Thymus (tissue), 11 donors: ENCODE results near the gene DMTF1. TPM values are rescaled to one million over a fixed set of nuclear protein-coding genes. Genes with fewer than 3 reads are reported as not detected.
"Not testable (repeated sequence)": the region's sequence is repeated elsewhere in the genome, so short reads cannot be mapped to it uniquely, and the experiment has no call there.

Experiments used
- DNase-seq, 9 donors: peaks; one replicate each; pipeline ENCODE4 v3.0.0-alpha.2; 2013; ENCODE audit warnings: low spot score in 9 of 9, low read depth in 6 of 9, missing footprints in 1 of 9
- H3K27ac ChIP-seq, 2 donors: one replicate each; pipeline ENCODE4 v1.5.1; 2013; ENCODE audit warnings: control low read depth in 1 of 2, low read depth in 1 of 2, low read length in 1 of 2, mild to moderate bottlenecking in 1 of 2, moderate library complexity in 1 of 2
- H3K27me3 ChIP-seq, 2 donors: one replicate each; pipeline ENCODE4 v1.5.1; 2013; ENCODE audit warnings: low read length in 1 of 2; ENCODE audit not compliant: control insufficient read depth in 2 of 2, insufficient read depth in 1 of 2
- H3K36me3 ChIP-seq, 2 donors: one replicate each; pipeline ENCODE4 v1.5.1; 2013; ENCODE audit warnings: low read length in 1 of 2, mild to moderate bottlenecking in 1 of 2, moderate library complexity in 1 of 2; ENCODE audit not compliant: control insufficient read depth in 2 of 2, insufficient read depth in 2 of 2
- H3K4me1 ChIP-seq, 2 donors: one replicate each; pipeline ENCODE4 v1.5.1; 2013; ENCODE audit warnings: low read length in 2 of 2; ENCODE audit not compliant: control insufficient read depth in 2 of 2, insufficient read depth in 2 of 2
- H3K4me3 ChIP-seq, 2 donors: one replicate each; pipeline ENCODE4 v1.5.1; 2013; ENCODE audit warnings: low read length in 2 of 2, control low read depth in 1 of 2, mild to moderate bottlenecking in 1 of 2
- H3K9me3 ChIP-seq, 2 donors: one replicate each; pipeline ENCODE4 v1.5.1; 2013; ENCODE audit warnings: low read length in 1 of 2, mild to moderate bottlenecking in 1 of 2; ENCODE audit not compliant: control insufficient read depth in 2 of 2, insufficient read depth in 1 of 2
- WGBS: extraction: QIAGEN DNeasy Blood & Tissue Kit; methylation state at CpG from one replicate; pipeline ENCODE4 v1.1.7; 2013; 5-methylcytosine and 5-hydroxymethylcytosine counted together
- polyA plus RNA-seq: library from polyadenylated mRNA; stranded (reverse); fragments of 200-250 nt; gene quantifications from one replicate; pipeline ENCODE4 v1.2.3, GENCODE V29; 2013
- total RNA-seq: library from RNA; stranded (reverse); fragments of 120-200 nt; gene quantifications from one replicate; pipeline ENCODE4 v1.2.4, GENCODE V29; 2013
- donor health status: healthy.

Gene DMTF1
- total and polyA plus RNA-seq, 2 donors: 71.3 to 87.7 TPM

DNA sequence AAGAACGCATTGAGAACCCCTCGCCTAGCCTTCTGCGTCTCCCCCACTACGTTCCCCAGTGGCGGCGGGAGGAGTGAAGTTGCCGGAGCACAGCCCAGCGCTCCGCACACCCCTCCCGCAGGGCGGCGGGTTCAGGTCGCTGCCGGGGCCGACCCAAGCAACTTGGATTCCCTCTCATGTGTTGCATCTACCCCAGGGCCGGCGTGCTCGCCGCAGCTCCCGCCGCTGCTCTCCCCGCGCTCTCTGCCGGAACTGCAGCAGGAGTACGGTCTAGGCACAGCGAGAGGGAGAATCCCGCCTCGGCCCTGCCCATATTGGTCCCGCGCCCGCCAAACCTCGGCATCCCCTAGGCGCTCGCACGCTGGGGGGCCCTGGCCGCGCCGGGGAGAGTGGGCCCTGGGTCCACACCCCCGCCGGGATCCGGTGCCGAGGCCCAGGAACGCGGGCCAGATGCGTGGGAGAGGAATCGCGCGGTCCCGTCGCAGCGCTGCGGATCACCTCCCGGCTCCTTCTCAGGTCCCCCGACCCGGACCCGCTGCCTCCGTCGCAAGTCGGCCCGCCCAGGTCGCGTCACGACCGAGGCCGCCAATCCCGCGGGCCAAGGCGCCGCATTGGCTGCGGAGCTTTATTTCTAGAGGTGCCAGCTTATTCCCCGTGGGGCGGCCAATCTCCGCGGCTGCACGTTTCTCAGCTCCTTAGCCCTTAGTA lies 67.9 kb downstream of the DMTF1 start:
- DNase-seq: peak in 6 of 9 donors; percentile 63 to 85 (median 70)
- Histone ChIP-seq H3K27me3 (peaks cover 12 to 39% of the 10 kb centered on the region in 2 donors), H3K4me1 (peaks cover 19 to 41% of the 10 kb centered on the region in 2 donors), H3K27ac (peak overlapping the region; percentile 77 to 94), H3K36me3 (no peaks in the 10 kb centered on the region), H3K9me3 (peaks cover 0 to 2% of the 10 kb centered on the region in 2 donors), H3K4me3 (peak overlapping the region; percentile 80 to 94)
- WGBS: under 1% methylated on average over 75 of the region's 75 CpGs

DNA sequence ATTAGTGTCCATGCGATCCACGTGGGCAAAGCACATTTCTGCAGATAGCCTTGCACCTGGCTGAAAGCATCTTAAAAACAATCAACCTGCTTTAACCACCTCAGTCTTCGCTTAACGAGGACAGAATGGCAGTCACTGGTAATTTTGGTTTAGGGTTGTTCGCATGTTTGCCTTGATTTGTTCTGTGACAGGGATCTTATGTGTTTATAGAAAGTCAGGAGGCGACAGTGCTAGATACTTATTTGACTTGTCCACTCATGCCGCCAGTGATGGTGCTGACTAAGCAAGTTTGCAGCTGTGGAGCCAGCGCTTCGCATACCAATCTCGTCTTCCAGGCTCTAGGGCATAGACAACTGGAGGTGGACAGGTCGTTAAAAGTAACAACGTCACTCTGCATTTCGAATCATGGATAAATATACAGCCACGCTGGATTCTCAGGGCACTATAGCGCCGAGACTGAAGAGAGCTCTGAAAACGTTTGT lies 68.5 kb downstream of the DMTF1 start:
- Histone ChIP-seq H3K27me3 (peaks cover 14 to 40% of the 10 kb centered on the region in 2 donors), H3K4me3 (peak overlapping the region; percentile 80 to 94), H3K4me1 (peaks cover 16 to 38% of the 10 kb centered on the region in 2 donors), H3K27ac (no peak overlapping the region), H3K9me3 (peaks cover 0 to 2% of the 10 kb centered on the region in 2 donors), H3K36me3 (no peaks in the 10 kb centered on the region)
- no peak for DNase-seq
- WGBS: 13% methylated on average over 17 of the region's 17 CpGs

DNA sequence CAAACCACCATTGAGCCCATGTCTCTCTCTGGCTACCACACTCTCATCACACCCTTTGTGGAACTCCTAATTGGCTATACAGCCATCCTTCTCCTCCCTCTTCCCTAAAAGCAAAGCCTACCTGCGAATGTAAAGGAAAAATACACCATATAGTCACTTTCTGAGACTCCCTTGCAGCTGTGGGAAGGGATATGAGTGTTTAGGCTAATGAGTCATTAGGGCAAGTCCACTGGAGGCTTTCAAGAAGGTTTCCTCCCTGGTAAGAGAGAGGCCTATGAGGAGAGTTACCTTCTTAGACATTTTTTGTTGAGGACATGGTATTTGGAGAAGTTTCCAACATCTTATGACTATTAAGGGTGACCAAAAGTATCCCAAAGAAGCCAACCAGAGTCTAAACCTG lies 71.4 kb downstream of the DMTF1 start:
- DNase-seq: no peak
- no peak overlapping the region for H3K4me3 ChIP-seq
- H3K9me3 ChIP-seq: peaks cover 0 to 2% of the 10 kb centered on the region in 2 donors
- WGBS: 89% methylated on average over 1 of the region's 1 CpG
- H3K4me1 ChIP-seq: peaks cover 3 to 11% of the 10 kb centered on the region in 2 donors
- peaks cover 14 to 41% of the 10 kb centered on the region in 2 donors for H3K27me3 ChIP-seq
- no peak overlapping the region for H3K27ac ChIP-seq
- no peaks in the 10 kb centered on the region for H3K36me3 ChIP-seq

DNA sequence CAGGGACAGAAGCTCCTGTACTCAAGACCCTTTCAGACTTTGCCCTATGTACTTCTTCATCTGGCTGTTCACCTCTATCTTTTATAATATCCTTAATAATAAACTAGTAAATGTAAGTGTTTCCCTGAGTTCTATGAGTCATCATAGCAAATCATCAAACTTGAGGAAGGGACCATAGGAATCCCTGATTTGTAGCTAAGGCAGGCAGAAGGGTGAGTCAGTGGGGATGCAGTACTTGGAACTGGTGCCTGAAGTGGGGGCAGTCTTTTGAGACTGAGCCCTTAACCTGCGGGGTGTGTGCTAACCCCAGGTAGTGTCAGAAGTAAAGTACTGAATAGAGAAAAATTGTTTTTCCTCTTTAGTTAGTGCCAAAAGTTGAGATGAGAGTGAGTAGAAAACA lies 73.4 kb downstream of the DMTF1 start:
- DNase-seq: no peak
- H3K27me3 ChIP-seq: peaks cover 14 to 31% of the 10 kb centered on the region in 2 donors
- H3K4me1 ChIP-seq: peaks cover under 1 to 2% of the 10 kb centered on the region in 2 donors
- no peaks in the 10 kb centered on the region for H3K9me3 ChIP-seq
- no peak overlapping the region for H3K27ac ChIP-seq
- WGBS: 94% methylated on average over 1 of the region's 1 CpG
- H3K36me3 ChIP-seq: no peaks in the 10 kb centered on the region
- no peak overlapping the region for H3K4me3 ChIP-seq

DNA sequence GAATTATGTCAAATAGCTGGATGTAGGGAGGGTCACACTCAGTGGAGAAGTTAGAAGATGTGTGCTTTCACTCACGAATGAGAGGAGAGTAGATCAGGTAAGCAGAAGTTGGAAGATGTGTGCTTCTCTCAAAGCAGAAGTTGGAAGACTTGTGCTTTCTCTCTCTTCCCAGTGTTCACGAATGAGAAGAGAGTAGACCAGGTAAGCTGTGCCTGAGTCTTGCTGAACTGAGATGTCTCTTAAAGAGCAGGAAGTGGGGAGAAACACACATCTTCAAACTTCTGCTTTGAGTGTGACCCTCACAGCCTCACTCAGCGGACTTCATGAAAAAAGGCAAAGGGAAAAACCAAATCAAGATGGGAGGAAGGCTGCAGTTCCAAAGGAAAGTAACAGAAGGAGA lies 74.2 kb downstream of the DMTF1 start:
- no peak for DNase-seq

DNA sequence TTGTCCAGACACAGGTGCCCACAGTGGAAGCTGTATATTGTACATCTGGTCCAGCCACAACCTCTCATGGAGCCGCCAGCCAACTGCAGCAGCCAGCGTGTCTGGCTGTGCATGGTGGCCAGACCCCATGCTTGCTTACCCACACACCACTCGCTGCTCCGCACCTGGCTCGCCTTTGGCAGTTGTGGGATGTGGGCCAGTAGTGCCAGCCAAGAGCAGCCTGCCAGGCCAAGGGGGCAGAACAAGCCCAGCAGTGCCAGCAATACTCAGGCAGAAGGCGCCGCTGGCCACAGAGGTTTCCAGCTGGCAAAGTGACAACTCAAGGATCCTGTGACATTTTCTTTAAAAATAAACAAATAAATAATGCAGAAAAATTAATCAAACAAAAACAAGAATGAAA lies 79.0 kb downstream of the DMTF1 start:
- no peaks in the 10 kb centered on the region for H3K4me1 ChIP-seq
- no peak overlapping the region for H3K4me3 ChIP-seq
- no peak overlapping the region for H3K27ac ChIP-seq
- DNase-seq: no peak
- no peaks in the 10 kb centered on the region for H3K27me3 ChIP-seq
- H3K36me3 ChIP-seq: no peaks in the 10 kb centered on the region
- no peaks in the 10 kb centered on the region for H3K9me3 ChIP-seq
- WGBS: 93% methylated on average over 7 of the region's 7 CpGs

More for the DNA sequence above, 74.2 kb downstream of the DMTF1 start:
- no peaks in the 10 kb centered on the region for H3K36me3 ChIP-seq
- 45% methylated on average over 3 of the region's 3 CpGs for WGBS
- no peaks in the 10 kb centered on the region for H3K4me1 ChIP-seq
- peaks cover 12 to 23% of the 10 kb centered on the region in 2 donors for H3K27me3 ChIP-seq
- H3K4me3 ChIP-seq: no peak overlapping the region
- no peaks in the 10 kb centered on the region for H3K9me3 ChIP-seq
- H3K27ac ChIP-seq: no peak overlapping the region

DNA sequence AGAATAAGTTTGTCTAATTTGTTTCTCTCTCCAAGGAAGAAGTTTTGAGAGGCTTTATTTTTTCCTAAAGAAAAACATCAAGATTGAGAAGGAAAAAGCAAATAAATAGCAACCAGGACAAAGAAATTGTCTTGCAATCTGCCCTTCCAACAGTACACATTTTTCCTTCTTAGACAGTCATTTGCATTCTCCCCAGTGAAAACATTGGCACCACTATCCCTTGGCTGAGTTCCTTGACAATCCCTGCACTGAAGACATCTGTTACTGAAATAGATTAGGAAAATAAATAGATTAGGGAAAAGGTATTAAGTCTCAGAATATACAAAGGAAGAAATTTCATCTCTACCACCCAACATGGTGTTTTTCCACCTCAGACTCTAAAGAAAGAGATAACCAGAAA lies 79.5 kb downstream of the DMTF1 start:
- Histone ChIP-seq H3K4me1 (no peaks in the 10 kb centered on the region), H3K9me3 (no peaks in the 10 kb centered on the region), H3K36me3 (no peaks in the 10 kb centered on the region), H3K27me3 (no peaks in the 10 kb centered on the region), H3K27ac (no peak overlapping the region), H3K4me3 (no peak overlapping the region)
- no peak for DNase-seq

DNA sequence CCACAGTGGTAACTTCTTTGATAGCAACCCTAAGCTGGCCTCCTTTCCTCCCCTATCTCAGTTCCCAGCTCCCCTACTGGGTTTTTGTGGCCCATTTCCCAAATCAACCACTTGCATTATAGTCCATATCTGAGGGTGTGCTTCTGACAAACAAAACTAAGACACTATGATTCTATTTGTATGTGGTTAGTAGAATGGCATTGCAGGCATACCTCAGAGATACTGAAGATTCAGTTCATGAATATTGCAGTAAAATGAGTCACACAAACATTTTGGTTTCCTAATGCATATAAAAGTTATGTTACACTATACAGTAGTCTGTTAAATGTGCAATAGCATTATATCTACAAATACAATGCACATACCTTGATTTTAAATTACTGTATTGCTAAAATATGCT lies 82.7 kb downstream of the DMTF1 start:
- Histone ChIP-seq H3K27me3 (no peaks in the 10 kb centered on the region), H3K4me3 (no peak overlapping the region), H3K27ac (no peak overlapping the region), H3K9me3 (no peaks in the 10 kb centered on the region), H3K4me1 (no peaks in the 10 kb centered on the region), H3K36me3 (no peaks in the 10 kb centered on the region)
- DNase-seq: no peak

DNA sequence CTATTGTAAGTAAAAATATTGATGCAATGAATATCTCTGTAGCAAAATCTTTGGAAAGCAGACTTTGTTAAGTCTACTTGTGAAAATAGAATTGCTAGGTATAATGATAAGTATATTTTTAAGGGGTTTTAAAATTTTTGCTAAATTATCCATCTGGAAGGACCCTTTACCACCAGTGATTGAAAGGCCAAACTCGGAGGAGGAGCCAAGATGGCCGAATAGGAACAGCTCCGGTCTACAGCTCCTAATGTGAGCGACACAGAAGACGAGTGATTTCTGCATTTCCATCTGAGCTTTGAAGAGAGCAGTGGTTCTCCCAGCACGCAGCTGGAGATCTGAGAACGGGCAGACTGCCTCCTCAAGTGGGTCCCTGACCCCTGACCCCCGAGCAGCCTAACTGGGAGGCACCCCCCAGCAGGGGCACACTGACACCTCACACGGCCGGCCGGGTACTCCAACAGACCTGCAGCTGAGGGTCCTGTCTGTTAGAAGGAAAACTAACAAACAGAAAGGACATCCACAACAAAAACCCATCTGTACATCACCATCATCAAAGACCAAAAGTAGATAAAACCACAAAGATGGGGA lies 86.3 kb downstream of the DMTF1 start:
- H3K27ac ChIP-seq, H3K4me1 ChIP-seq, H3K27me3 ChIP-seq, H3K9me3 ChIP-seq, H3K36me3 ChIP-seq, H3K4me3 ChIP-seq, DNase-seq: not testable (repeated sequence)
- 91% methylated on average over 11 of the region's 11 CpGs for WGBS
